Cardiac fibroblast (primary cell): ENCODE results near the gene HES5.

Experiments used
- DNase-seq, 2 donors: peaks; one replicate each; pipeline versions ENCODE4 v3.0.0 to v3.0.0-alpha.2; 2010; ENCODE audit warnings: low read depth in 2 of 2
- H3K4me3 ChIP-seq, 2 donors: replicated peaks in 1 of 2; 1 replicate in 1 of 2; 2 replicates in 1 of 2; pipeline ENCODE4 v1.5.1; 2011; ENCODE audit warnings: low read depth in 2 of 2, low read length in 2 of 2, mild to moderate bottlenecking in 2 of 2, moderate library complexity in 1 of 2
- CTCF ChIP-seq: IDR thresholded peaks from one replicate; pipeline ENCODE4 v1.5.1; 2011; ENCODE audit warnings: low read depth, mild to moderate bottlenecking, low read length, inconsistent platforms

HES5 gene

DNA sequence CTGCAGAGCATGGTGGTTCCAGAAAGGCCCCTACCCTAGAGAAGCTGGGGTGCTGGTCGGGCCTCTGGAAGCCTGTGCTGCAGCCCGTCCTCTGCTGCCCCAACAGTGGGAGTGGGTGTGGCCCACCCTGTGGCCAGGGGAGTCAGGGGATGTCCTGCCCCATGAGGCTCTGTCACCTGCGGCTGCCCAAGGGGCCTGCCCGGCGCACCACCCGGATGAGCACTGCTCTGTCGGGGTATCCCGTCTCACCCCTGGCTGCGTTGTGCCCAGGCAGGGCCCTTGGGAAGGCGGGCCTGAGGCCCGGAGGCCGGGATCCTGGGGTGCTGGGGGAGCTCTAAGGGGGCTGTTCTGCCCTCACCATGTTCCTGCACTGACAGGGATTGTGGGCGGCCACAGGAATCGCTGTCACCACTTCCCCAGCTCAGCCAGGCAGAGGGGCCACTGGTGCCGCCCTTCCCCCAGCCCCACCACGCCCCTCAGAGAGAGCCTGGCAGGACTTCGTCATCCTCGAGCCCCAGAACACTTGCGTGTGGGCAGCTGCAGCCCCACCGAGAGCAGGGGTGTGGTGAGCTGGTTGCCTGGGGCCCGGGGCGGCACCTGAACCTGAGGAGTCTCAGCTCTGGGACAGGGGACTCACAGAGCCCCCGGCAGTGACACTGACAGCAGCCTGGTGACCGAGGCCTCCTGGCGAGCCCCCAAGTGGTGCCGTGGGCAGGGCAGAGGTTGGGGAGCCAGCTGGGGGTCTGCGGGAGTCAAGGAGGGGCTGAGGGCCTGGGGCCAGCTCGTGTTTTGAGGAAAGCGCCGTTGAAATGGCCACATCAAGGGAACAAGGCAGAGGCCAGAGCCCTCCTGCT, 23.8 kb downstream of the HES5 start:
- no peak for TF ChIP-seq CTCF
- no peak overlapping the region for H3K4me3 ChIP-seq
- DNase-seq: no peak

- H3K4me3 ChIP-seq: no peak overlapping the region
- DNase-seq: no peak
- no peak for TF ChIP-seq CTCF
Measured at GRCh38 chr1:2505461-2505994, 24.5 kb downstream of the HES5 start.

GRCh38 chr1:2504949-2505272, 25.2 kb downstream of the HES5 start:
- H3K4me3 ChIP-seq: no peak overlapping the region
- DNase-seq: no peak
- no peak for TF ChIP-seq CTCF

DNA sequence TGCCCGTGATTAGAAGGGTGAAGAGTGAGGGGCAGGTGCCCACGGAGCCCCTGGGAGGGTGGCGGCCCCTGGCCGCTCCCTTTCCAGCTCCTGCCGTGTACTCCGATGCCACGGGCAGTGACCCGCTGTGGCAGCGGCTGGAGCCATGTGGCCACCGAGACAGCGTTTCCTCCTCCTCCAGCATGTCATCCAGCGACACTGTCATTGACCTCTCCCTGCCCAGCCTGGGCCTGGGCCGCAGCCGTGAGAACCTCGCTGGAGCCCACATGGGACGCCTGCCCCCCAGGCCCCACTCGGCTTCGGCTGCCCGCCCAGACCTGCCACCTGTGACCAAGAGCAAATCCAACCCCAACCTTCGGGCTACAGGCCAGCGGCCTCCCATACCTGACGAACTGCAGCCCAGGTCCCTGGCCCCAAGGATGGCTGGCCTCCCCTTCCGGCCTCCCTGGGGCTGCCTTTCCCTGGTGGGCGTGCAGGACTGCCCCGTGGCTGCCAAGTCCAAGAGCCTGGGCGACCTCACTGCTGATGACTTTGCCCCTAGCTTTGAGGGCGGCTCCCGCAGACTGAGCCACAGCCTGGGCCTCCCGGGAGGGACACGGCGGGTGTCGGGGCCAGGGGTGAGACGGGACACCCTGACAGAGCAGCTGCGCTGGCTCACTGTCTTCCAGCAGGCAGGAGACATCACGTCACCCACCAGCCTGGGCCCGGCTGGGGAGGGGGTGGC, 25.7 kb downstream of the HES5 start:
- TF ChIP-seq CTCF: no peak
- no peak for DNase-seq
- H3K4me3 ChIP-seq: no peak overlapping the region

GRCh38 chr1:2503554-2504224, 26.4 kb downstream of the HES5 start:
- no peak for DNase-seq
- no peak overlapping the region for H3K4me3 ChIP-seq
- TF ChIP-seq CTCF: no peak

DNA sequence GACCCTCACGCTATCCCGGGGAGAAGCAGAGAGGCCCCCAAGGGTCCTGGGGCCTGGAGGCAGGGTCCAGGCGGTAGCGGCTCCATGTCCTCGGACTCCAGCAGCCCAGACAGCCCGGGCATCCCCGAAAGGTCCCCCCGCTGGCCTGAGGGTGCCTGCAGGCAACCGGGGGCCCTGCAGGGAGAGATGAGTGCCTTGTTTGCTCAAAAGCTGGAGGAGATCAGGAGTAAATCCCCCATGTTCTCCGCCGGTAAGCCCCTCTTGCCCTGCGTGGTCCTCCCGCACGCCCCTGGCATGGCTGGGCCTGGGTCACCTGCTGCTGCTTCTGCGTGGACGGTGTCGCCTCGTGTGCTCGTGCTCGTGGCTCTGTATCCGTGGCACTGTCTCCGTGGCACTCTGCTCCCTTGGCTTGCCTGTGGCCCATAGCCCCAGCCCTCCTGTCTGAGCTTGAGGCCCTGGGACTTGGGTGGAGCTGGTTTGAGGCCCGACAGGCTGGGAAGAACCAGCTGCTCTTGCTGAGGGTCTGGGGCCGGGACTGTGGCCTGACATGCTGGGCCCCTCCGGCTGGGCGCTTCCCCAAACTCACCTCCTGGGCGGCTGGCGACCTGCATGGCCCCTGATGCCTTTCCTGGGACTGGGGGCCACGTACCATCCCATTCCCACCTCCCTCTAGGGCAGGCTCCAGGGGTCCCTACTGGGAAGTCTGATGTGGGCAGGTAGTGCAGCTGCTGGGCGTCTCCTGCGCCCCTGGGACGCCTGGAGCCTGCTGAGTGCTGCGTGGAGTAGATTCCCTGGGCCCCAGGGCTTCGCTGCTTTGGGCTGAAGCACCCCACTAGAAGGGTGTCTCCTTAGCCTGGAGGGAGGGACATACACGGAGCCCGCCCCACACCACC, 27.2 kb downstream of the HES5 start:
- H3K4me3 ChIP-seq: no peak overlapping the region
- TF ChIP-seq CTCF: no peak
- no peak for DNase-seq
